Fibroblast of skin of back (primary cell): ENCODE results near the gene TEX14.
A peak's percentile ranks its signal among the peaks of the same experiment; 100 is the strongest.
"Not testable (repeated sequence)": the region's sequence is repeated elsewhere in the genome, so short reads cannot be mapped to it uniquely, and the experiment has no call there.

ENCODE experiments used
- DNase-seq: peaks from one replicate; pipeline ENCODE4 v3.0.0-alpha.2; 2013

TEX14 gene

GRCh38 chr17:58564971-58565370 lies 126.9 kb downstream of the TEX14 start:
- DNase-seq = no peak

- DNase-seq = no peak
Observed at GRCh38 chr17:58564243-58564642, 127.6 kb downstream of the TEX14 start.

GRCh38 chr17:58560511-58560910 lies 131.3 kb downstream of the TEX14 start:
- no peak for DNase-seq

GRCh38 chr17:58557981-58558380 lies 133.9 kb downstream of the TEX14 start:
- DNase-seq = no peak

- DNase-seq = peak; percentile 15
Observed at GRCh38 chr17:58556833-58557250, 135.0 kb downstream of the TEX14 start.

GRCh38 chr17:58555109-58555508 lies 136.7 kb downstream of the TEX14 start:
- DNase-seq = not testable (repeated sequence)

GRCh38 chr17:58541249-58541648 lies 150.6 kb downstream of the TEX14 start:
- DNase-seq = no peak

GRCh38 chr17:58539698-58540097 lies 152.1 kb downstream of the TEX14 start:
- DNase-seq = no peak

GRCh38 chr17:58538811-58539409 lies 152.9 kb downstream of the TEX14 start:
- DNase-seq = no peak

GRCh38 chr17:58537266-58537665 lies 154.6 kb downstream of the TEX14 start:
- DNase-seq = no peak

GRCh38 chr17:58536542-58536941 lies 155.3 kb downstream of the TEX14 start:
- DNase-seq = no peak

- DNase-seq = peak; percentile 48
Observed at GRCh38 chr17:58535431-58535830, 156.4 kb downstream of the TEX14 start.

- peak; percentile 59 for DNase-seq
Observed at GRCh38 chr17:58534901-58535421, 156.9 kb downstream of the TEX14 start.

GRCh38 chr17:58534331-58534730 lies 157.5 kb downstream of the TEX14 start:
- DNase-seq = no peak

- DNase-seq = no peak
Observed at GRCh38 chr17:58533616-58534188, 158.1 kb downstream of the TEX14 start.

- no peak for DNase-seq
Observed at GRCh38 chr17:58532555-58532951, 159.3 kb downstream of the TEX14 start.

- DNase-seq = peak; percentile 50
Observed at GRCh38 chr17:58531661-58532554, 159.9 kb downstream of the TEX14 start.

- no peak for DNase-seq
Observed at GRCh38 chr17:58531122-58531521, 160.7 kb downstream of the TEX14 start.

GRCh38 chr17:58530655-58531054 lies 161.2 kb downstream of the TEX14 start:
- DNase-seq = no peak

GRCh38 chr17:58529275-58529674 lies 162.6 kb downstream of the TEX14 start:
- no peak for DNase-seq

- DNase-seq = no peak
Observed at GRCh38 chr17:58528443-58528842, 163.4 kb downstream of the TEX14 start.

GRCh38 chr17:58527949-58528348 lies 163.9 kb downstream of the TEX14 start:
- no peak for DNase-seq

- no peak for DNase-seq
Observed at GRCh38 chr17:58527306-58527705, 164.5 kb downstream of the TEX14 start.
